Smooth muscle cell (in vitro differentiated cells): Measurements from ENCODE around the gene MEGF9. TPM values are rescaled to one million over a fixed set of nuclear protein-coding genes. Genes with fewer than 3 reads are reported as not detected.

ENCODE experiments used
- DNase-seq: peaks from one replicate; lab custom pipeline; 2025; ENCODE audit not compliant: unreplicated experiment; lab: John Stamatoyannopoulos, UW
- H2AFZ ChIP-seq: fragments of 200-600 bp; sonication (generic); 2 replicates; pipeline ENCODE4 v1.6.0; 2016; ENCODE audit warnings: antibody characterized with exemption, low read depth, mild to moderate bottlenecking
- H3F3A ChIP-seq: fragments of 200-600 bp; sonication (generic); 2 replicates; pipeline ENCODE4 v1.6.0; 2017; ENCODE audit warnings: antibody characterized with exemption, low read depth
- H3K27ac ChIP-seq: fragments of 200-600 bp; sonication (generic); 2 replicates; pipeline ENCODE4 v1.5.1; 2016; ENCODE audit warnings: low read depth, mild to moderate bottlenecking
- H3K27me3 ChIP-seq: fragments of 200-600 bp; sonication (generic); 2 replicates; pipeline ENCODE4 v1.6.1; 2016; ENCODE audit warnings: low read depth, mild to moderate bottlenecking
- H3K36me3 ChIP-seq: fragments of 200-600 bp; sonication (generic); 2 replicates; pipeline ENCODE4 v1.5.1; 2016; ENCODE audit warnings: low read depth
- H3K4me1 ChIP-seq: fragments of 200-600 bp; sonication (generic); 2 replicates; pipeline ENCODE4 v1.5.1; 2016; ENCODE audit warnings: low read depth
- H3K4me2 ChIP-seq: fragments of 200-600 bp; sonication (generic); 2 replicates; pipeline ENCODE4 v1.6.0; 2016; ENCODE audit warnings: mild to moderate bottlenecking
- H3K4me3 ChIP-seq: fragments of 200-600 bp; sonication (generic); 2 replicates; pipeline ENCODE4 v1.5.1; 2016; ENCODE audit warnings: mild to moderate bottlenecking
- H3K79me2 ChIP-seq: fragments of 200-600 bp; sonication (generic); 2 replicates; pipeline ENCODE4 v1.6.0; 2016; ENCODE audit warnings: low read depth, mild to moderate bottlenecking
- H3K9ac ChIP-seq: fragments of 200-600 bp; sonication (generic); 2 replicates; pipeline ENCODE4 v1.6.0; 2016; ENCODE audit warnings: low read depth
- H3K9me3 ChIP-seq: fragments of 200-600 bp; sonication (generic); replicated peaks from 2 replicates; pipeline ENCODE4 v1.5.1; 2016; ENCODE audit warnings: low read depth
- H4K20me1 ChIP-seq: fragments of 200-600 bp; sonication (generic); 2 replicates; pipeline ENCODE4 v1.6.0; 2016; ENCODE audit warnings: low read depth
- WGBS: methylation state at CpG from one replicate; pipeline ENCODE4 v1.1.7; 2016; ENCODE audit warnings: low lambda C conversion rate; 5-methylcytosine and 5-hydroxymethylcytosine counted together
- polyA plus RNA-seq: library from polyadenylated mRNA; unstranded; fragments of >200 nt; fragmentation: Nextera tagmentation; extraction: Ambion mirVana; gene quantifications from 2 replicates; pipeline ENCODE4 v1.2.1, GENCODE V29; 2016
- total RNA-seq: library from RNA; depleted of rRNA; stranded (reverse); fragments of >200 nt; gene quantifications from 2 replicates; pipeline ENCODE4 v1.2.3, GENCODE V29; 2014
- TF ChIP-seq, protein P1 (sequence below): fragments of 200-600 bp; sonication (generic); IDR thresholded peaks from 2 replicates; pipeline ENCODE4 v1.5.1; 2017; ENCODE audit warnings: borderline replicate concordance, mild to moderate bottlenecking, antibody characterized with exemption; ENCODE audit not compliant: insufficient read depth, poor library complexity, severe bottlenecking

The MEGF9 gene
- total and polyA plus RNA-seq, 2 experiments from 2014 or later = 1.8 to 6.0 TPM

DNA sequence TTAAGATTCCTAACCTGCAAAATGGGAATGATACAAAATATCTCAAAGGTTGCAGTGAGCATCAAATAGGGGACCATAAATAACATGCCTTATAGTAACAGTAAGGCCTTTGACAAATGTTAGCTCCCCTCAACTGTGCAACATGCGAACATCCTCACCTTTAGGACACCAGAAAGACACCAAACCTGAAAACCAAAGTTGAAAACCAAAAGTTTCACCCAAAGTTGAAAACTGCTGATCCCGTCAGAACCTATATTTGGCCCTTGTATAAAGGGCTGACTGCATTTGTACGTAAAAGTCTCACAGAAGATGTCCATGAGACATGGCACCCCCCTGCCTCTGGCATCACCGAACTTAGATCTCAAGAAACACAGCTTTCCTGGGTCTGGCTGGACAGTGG lies 146.4 kb downstream of the MEGF9 start:
- WGBS = 97% methylated on average over 4 of the region's 4 CpGs
- Histone ChIP-seq H3F3A (no peaks in the 10 kb centered on the region), H3K4me1 (no peaks in the 10 kb centered on the region), H4K20me1 (peaks cover 19% of the 10 kb centered on the region), H3K9ac (no peak overlapping the region), H3K36me3 (peaks cover 4% of the 10 kb centered on the region), H3K27ac (no peak overlapping the region), H3K27me3 (no peaks in the 10 kb centered on the region), H3K79me2 (no peaks in the 10 kb centered on the region), H3K4me2 (no peak overlapping the region), H3K9me3 (no peaks in the 10 kb centered on the region), H3K4me3 (no peak overlapping the region), H2AFZ (no peak overlapping the region)
- TF ChIP-seq, protein P1, sequence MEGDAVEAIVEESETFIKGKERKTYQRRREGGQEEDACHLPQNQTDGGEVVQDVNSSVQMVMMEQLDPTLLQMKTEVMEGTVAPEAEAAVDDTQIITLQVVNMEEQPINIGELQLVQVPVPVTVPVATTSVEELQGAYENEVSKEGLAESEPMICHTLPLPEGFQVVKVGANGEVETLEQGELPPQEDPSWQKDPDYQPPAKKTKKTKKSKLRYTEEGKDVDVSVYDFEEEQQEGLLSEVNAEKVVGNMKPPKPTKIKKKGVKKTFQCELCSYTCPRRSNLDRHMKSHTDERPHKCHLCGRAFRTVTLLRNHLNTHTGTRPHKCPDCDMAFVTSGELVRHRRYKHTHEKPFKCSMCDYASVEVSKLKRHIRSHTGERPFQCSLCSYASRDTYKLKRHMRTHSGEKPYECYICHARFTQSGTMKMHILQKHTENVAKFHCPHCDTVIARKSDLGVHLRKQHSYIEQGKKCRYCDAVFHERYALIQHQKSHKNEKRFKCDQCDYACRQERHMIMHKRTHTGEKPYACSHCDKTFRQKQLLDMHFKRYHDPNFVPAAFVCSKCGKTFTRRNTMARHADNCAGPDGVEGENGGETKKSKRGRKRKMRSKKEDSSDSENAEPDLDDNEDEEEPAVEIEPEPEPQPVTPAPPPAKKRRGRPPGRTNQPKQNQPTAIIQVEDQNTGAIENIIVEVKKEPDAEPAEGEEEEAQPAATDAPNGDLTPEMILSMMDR = no peak
- no peak for DNase-seq

DNA sequence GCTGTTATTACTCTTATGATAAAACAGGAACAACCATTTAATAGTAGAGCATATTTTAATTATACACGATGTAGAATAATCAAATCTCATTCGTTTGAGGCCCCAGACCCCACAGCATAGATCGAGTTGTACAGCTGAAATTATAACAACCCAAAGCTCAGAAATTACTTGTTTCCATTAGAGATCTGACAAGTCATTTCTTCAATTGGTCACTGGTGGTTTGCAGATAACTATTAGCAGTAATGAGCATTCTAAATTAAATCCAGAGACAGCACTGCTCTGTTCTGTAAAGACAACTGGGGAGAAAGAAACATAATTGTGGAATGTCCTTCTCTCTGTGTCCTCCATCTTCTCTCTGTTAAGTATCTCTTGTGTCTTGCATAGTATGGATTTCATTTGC lies 147.2 kb downstream of the MEGF9 start:
- Histone ChIP-seq H3K27me3 (no peaks in the 10 kb centered on the region), H3K9me3 (no peaks in the 10 kb centered on the region), H3K27ac (no peak overlapping the region), H3K4me3 (no peak overlapping the region), H3K4me1 (no peaks in the 10 kb centered on the region), H3K36me3 (peaks cover 4% of the 10 kb centered on the region), H3K4me2 (no peak overlapping the region), H3K9ac (no peak overlapping the region), H4K20me1 (peaks cover 22% of the 10 kb centered on the region), H2AFZ (no peak overlapping the region), H3K79me2 (no peaks in the 10 kb centered on the region), H3F3A (no peaks in the 10 kb centered on the region)
- DNase-seq = no peak
- TF ChIP-seq, protein P1 = no peak
- WGBS = 94% methylated on average over 3 of the region's 3 CpGs

DNA sequence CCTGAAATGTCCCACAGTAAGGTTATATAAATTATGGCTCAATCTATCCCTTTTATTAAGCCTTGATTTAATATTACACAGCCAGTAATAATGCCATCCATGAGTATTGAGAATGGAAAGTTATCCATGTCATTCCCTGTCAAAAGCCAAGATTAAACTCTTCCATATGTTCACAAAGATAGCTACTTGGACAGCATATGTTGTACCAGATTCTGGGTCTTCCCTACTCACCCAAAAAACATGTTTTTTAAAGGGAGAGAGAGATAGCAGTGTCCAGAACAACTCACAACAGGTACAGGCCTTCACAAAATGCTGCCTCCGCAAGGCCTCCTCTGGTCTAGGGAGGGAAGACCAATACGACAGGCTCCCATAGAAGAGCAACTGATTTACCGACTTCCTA lies 149.7 kb downstream of the MEGF9 start:
- WGBS = 95% methylated on average over 3 of the region's 3 CpGs
- no peak overlapping the region for H2AFZ ChIP-seq

More for the DNA sequence above, 149.7 kb downstream of the MEGF9 start:
- no peaks in the 10 kb centered on the region for H3K4me1 ChIP-seq
- H3K9me3 ChIP-seq = no peaks in the 10 kb centered on the region
- H3K79me2 ChIP-seq = no peaks in the 10 kb centered on the region
- H3K36me3 ChIP-seq = peaks cover 4% of the 10 kb centered on the region
- DNase-seq = no peak
- H3K27ac ChIP-seq = no peak overlapping the region
- H3K27me3 ChIP-seq = no peaks in the 10 kb centered on the region
- TF ChIP-seq, protein P1 = no peak
- no peak overlapping the region for H3K4me2 ChIP-seq
- H4K20me1 ChIP-seq = peaks cover 20% of the 10 kb centered on the region
- H3K4me3 ChIP-seq = no peak overlapping the region
- H3F3A ChIP-seq = no peaks in the 10 kb centered on the region
- no peak overlapping the region for H3K9ac ChIP-seq
